SH-SY5Y (cell line): ENCODE results near the gene CCDC179.

ENCODE experiments used
- GATA2 ChIP-seq: IDR thresholded peaks from 2 replicates; pipeline ENCODE4 v1.6.1; 2011; ENCODE audit warnings: mild to moderate bottlenecking, low read depth, low read length
- GATA3 ChIP-seq: IDR thresholded peaks from 2 replicates; pipeline ENCODE4 v1.6.1; 2011; ENCODE audit warnings: low read depth, mild to moderate bottlenecking, low read length, moderate library complexity

- TF ChIP-seq GATA2 (no peak), GATA3 (no peak)
These were observed 38.1 kb downstream of the CCDC179 start for GRCh38 chr11:22822203-22822602.
